Measurements from ENCODE around the gene OR1J2. TPM values are rescaled to one million over a fixed set of nuclear protein-coding genes. Genes with fewer than 3 reads are reported as not detected.

OR1J2 gene
- not detected in 2 replicates for total RNA-seq

DNA sequence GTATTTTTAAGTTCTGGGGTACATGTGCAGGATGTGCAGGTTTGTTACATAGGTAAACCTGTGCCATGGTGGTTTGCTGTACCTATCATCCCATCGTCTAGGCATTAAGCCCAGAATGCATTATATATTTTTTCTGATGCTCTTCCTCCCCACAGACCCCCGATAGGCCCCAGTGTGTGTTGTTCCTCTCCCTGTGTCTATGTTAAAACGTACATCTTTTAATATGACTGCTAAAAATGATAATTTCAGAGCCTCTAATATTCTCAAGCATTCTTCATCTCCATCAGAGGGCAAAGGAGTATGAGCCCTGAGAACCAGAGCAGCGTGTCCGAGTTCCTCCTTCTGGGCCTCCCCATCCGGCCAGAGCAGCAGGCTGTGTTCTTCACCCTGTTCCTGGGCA, at the start of gene OR1J2:
Gene OR1J2, plus strand, starts transcription at position 301 of the 400 bp plus-strand sequence. Its CDS starts 0 bp downstream, at position 301.

GRCh38 chr9:122477826-122478225, 32.8 kb upstream of the OR1J2 start, which contains the start of gene OR1J1:
TSS of gene OR1J1 (minus strand) at chr9:122477926. CDS start at chr9:122477926, 0 bp downstream.

DNA sequence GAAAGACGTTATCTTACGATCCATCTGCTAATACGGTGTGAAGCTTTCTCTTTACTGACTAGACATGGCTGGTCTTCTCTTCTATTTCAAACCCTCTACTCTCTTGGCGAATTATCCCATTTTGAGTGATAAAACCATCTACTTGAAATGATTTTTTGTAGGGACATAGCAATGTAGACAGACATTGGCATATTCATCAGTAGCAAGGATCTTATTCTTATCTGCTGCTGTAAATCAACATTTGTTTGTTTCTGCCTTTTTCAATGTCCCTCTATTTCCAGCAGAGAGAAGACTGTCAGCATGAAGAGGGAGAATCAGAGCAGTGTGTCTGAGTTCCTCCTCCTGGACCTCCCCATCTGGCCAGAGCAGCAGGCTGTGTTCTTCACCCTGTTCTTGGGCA, 8.2 kb downstream of the OR1J2 start, which contains the start of gene OR1J4:
Gene OR1J4, plus strand, starts transcription at position 301 of the 400 bp plus-strand sequence. Its CDS starts 0 bp downstream, at position 301.

DNA sequence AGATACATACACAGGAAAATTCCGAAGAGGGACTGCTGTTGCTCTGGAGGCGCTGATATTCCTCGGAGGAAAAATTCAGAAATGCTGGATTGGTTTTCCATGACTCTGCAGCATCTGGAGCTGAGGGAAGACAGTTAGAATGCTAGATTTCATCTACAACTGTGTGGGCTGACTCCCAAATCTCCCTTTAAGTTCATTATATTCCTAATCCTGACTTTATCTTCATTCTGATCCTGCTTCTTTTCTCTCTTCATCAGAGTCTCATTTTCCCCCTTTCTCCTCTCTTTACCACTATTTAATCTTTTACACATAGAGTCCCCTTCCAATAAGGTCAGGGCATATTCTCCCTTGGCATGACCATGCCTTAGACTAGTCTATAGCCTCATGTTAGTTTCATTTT, 16.6 kb downstream of the OR1J2 start, which contains the start of gene OR1N1:
Gene OR1N1, minus strand, starts transcription at position 101 of the 400 bp plus-strand sequence. Its CDS starts 0 bp downstream, at position 101.

GRCh38 chr9:122552812-122553211, 42.2 kb downstream of the OR1J2 start, which contains the start of gene OR1N2:
TSS of gene OR1N2 (plus strand) at chr9:122553112. CDS start at chr9:122553212, 100 bp downstream.

Other genes with a start within 250 kb of the OR1J2 start
- 7.3 and 10.9 TPM in 2 replicates for gene RBM18, start 246.0 kb upstream of the OR1J2 start, total RNA-seq
- gene MRRF, start 245.9 kb upstream of the OR1J2 start, total RNA-seq = 21.8 and 25.7 TPM in 2 replicates
- gene PTGS1, start 139.8 kb upstream of the OR1J2 start, total RNA-seq = 122 and 135 TPM in 2 replicates
- not detected in 2 replicates for gene OR1J1, start 32.9 kb upstream of the OR1J2 start, total RNA-seq
- gene OR1J4, start 8.3 kb downstream of the OR1J2 start, total RNA-seq = not detected in 2 replicates
- not detected in 2 replicates for gene OR1N1, start 16.5 kb downstream of the OR1J2 start, total RNA-seq
- not detected in 2 replicates for gene OR1N2, start 42.3 kb downstream of the OR1J2 start, total RNA-seq
- 0.37 TPM in 1 of 2 replicates, not detected in the other for gene OR1L8, start 72.6 kb downstream of the OR1J2 start, total RNA-seq
- not detected in 2 replicates for gene OR1Q1, start 103.9 kb downstream of the OR1J2 start, total RNA-seq
- gene OR1B1, start 146.8 kb downstream of the OR1J2 start, total RNA-seq = not detected in 2 replicates
- not detected in 2 replicates for gene OR1L1, start 150.9 kb downstream of the OR1J2 start, total RNA-seq
- not detected in 2 replicates for gene OR1L3, start 164.3 kb downstream of the OR1J2 start, total RNA-seq
- gene OR1L4, start 213.2 kb downstream of the OR1J2 start, total RNA-seq = not detected in 2 replicates
- gene OR1L6, start 231.5 kb downstream of the OR1J2 start, total RNA-seq = not detected in 2 replicates